PC-9 (cell line): Measurements from ENCODE around the gene LMBR1.

ENCODE experiments used
- EZH2 ChIP-seq: fragments of 200-600 bp; sonication (generic); IDR thresholded peaks from 2 replicates; pipeline ENCODE4 v1.8.0; 2017; ENCODE audit warnings: antibody characterized with exemption, low read depth
- TF ChIP-seq, protein P1 (sequence below): fragments of 200-600 bp; sonication (generic); conservative IDR thresholded peaks from 2 replicates; pipeline ENCODE4 v1.6.1; 2017; ENCODE audit warnings: mixed run types, antibody characterized with exemption, mild to moderate bottlenecking, moderate library complexity

DNA sequence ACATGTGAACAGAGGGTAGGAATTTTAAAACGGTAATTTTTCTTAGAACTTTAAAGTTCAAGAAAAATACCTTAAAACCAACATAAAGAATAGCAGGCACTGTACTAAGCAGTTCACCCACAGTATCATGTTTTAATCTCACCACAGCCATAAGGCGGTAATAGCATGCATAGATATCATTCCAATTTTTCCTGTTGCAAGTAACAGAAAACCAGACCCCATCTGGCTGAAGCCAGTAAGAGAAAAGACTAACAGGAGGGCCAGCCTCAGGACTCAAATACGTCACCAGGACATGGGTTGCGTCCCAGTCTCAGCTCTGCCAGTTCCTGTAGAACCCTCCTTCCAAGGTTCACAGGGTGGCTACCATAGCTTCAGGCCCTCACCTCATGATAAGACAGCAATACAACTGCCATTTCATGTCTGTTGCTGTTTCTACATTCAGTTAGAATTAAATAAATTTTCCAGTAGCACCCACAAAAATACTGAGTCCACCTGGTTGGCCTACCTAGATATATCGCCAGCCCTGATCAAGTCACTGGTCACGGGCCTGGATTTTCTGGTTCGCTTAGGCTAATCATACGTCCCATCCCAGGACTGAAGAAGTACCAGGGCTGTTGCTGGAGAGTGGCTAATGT is 254.4 kb downstream of the LMBR1 start:
- TF ChIP-seq, protein P1, sequence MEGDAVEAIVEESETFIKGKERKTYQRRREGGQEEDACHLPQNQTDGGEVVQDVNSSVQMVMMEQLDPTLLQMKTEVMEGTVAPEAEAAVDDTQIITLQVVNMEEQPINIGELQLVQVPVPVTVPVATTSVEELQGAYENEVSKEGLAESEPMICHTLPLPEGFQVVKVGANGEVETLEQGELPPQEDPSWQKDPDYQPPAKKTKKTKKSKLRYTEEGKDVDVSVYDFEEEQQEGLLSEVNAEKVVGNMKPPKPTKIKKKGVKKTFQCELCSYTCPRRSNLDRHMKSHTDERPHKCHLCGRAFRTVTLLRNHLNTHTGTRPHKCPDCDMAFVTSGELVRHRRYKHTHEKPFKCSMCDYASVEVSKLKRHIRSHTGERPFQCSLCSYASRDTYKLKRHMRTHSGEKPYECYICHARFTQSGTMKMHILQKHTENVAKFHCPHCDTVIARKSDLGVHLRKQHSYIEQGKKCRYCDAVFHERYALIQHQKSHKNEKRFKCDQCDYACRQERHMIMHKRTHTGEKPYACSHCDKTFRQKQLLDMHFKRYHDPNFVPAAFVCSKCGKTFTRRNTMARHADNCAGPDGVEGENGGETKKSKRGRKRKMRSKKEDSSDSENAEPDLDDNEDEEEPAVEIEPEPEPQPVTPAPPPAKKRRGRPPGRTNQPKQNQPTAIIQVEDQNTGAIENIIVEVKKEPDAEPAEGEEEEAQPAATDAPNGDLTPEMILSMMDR, result no peak
- no peak for TF ChIP-seq EZH2
